DND-41 (cell line): Measurements from ENCODE around the gene ADORA2A.

Experiments used
- ATAC-seq: fragments of 200-7000 bp; cut with Tn5 transposase; 3 replicates; pipeline ENCODE4 v1.9.1; 2021; ENCODE audit warnings: low read depth; ENCODE audit not compliant: insufficient read depth
- DNase-seq: peaks from one replicate; pipeline ENCODE4 v3.0.0-alpha.2; 2020
- H2AFZ ChIP-seq: 2 replicates; pipeline ENCODE4 v1.6.0; 2012; ENCODE audit warnings: low read depth, low read length
- H3K27ac ChIP-seq: 2 replicates; pipeline ENCODE4 v1.5.1; 2012; ENCODE audit warnings: low read length, inconsistent platforms
- H3K27me3 ChIP-seq: fragments of 200-600 bp; sonication (generic); 2 replicates; pipeline ENCODE4 v1.6.0; 2012; ENCODE audit warnings: low read length, mild to moderate bottlenecking, inconsistent platforms; ENCODE audit not compliant: insufficient read depth, poor library complexity
- H3K36me3 ChIP-seq: 2 replicates; pipeline ENCODE4 v1.5.1; 2012; ENCODE audit warnings: low read length, inconsistent platforms; ENCODE audit not compliant: insufficient read depth
- H3K4me1 ChIP-seq: 2 replicates; pipeline ENCODE4 v1.5.1; 2012; ENCODE audit warnings: mild to moderate bottlenecking, low read length; ENCODE audit not compliant: insufficient read depth
- H3K4me2 ChIP-seq: 2 replicates; pipeline ENCODE4 v1.6.0; 2012; ENCODE audit warnings: mild to moderate bottlenecking, moderate library complexity, low read length, inconsistent platforms; ENCODE audit not compliant: insufficient read depth
- H3K4me3 ChIP-seq, 2 experiments: fragments of 200-600 bp in 1 of 2; shearing (Covaris generic) in 1 of 2; 2 replicates each; pipeline ENCODE4 v1.5.1; 2012 to 2016; ENCODE audit warnings: inconsistent platforms in 2 of 2, low read length in 2 of 2, mild to moderate bottlenecking in 2 of 2, low read depth in 1 of 2, moderate library complexity in 1 of 2
- H3K79me2 ChIP-seq: 2 replicates; pipeline ENCODE4 v1.6.0; 2012; ENCODE audit warnings: low read length, inconsistent platforms; ENCODE audit not compliant: insufficient read depth
- H3K9ac ChIP-seq: 2 replicates; pipeline ENCODE4 v1.6.0; 2012; ENCODE audit warnings: low read depth, mild to moderate bottlenecking, inconsistent platforms, low read length, moderate library complexity
- H3K9me3 ChIP-seq: 2 replicates; pipeline ENCODE4 v1.5.1; 2012; ENCODE audit warnings: low read length, moderate library complexity, mild to moderate bottlenecking, inconsistent platforms; ENCODE audit not compliant: insufficient read depth, severe bottlenecking
- H4K20me1 ChIP-seq: 2 replicates; pipeline ENCODE4 v1.6.0; 2012; ENCODE audit warnings: low read length; ENCODE audit not compliant: insufficient read depth
- CTCF ChIP-seq: IDR thresholded peaks from 2 replicates; pipeline ENCODE4 v1.5.1; 2012; ENCODE audit warnings: borderline replicate concordance, low read length, moderate library complexity, mild to moderate bottlenecking; ENCODE audit not compliant: poor library complexity, severe bottlenecking; ENCODE audit errors: extremely low read depth
- EZH2 ChIP-seq: IDR thresholded peaks from 3 replicates; pipeline ENCODE4 v1.6.1; 2012; ENCODE audit warnings: borderline replicate concordance, low read depth, mild to moderate bottlenecking, moderate library complexity, low read length, inconsistent platforms; ENCODE audit not compliant: severe bottlenecking

Gene ADORA2A

GRCh38 chr22:24408630-24409029, 18.8 kb upstream of the ADORA2A start:
- H3K36me3 ChIP-seq, result peaks cover 67% of the 10 kb centered on the region
- H3K27ac ChIP-seq, result no peak overlapping the region
- no peak overlapping the region for H3K4me3 ChIP-seq
- peaks cover 19% of the 10 kb centered on the region; the same call in 1 of the 2 replicates for H4K20me1 ChIP-seq
- ATAC-seq (no peak), DNase-seq (no peak)
- no peaks in the 10 kb centered on the region for H3K27me3 ChIP-seq
- H3K9me3 ChIP-seq, result no peaks in the 10 kb centered on the region
- H3K9ac ChIP-seq, result no peak overlapping the region
- TF ChIP-seq CTCF (no peak), EZH2 (no peak)
- H3K79me2 ChIP-seq, result peaks cover 2% of the 10 kb centered on the region; the same call in 1 of the 2 replicates
- H3K4me2 ChIP-seq, result no peak overlapping the region
- no peak overlapping the region for H2AFZ ChIP-seq
- no peaks in the 10 kb centered on the region for H3K4me1 ChIP-seq

- peaks cover 67% of the 10 kb centered on the region for H3K36me3 ChIP-seq
- no peak for TF ChIP-seq CTCF
- TF ChIP-seq EZH2, result no peak
Measured at GRCh38 chr22:24409707-24410106, 17.7 kb upstream of the ADORA2A start.

GRCh38 chr22:24410110-24410856, 17.1 kb upstream of the ADORA2A start:
- Histone ChIP-seq H3K27ac (0 out of 2 replicates have a peak overlapping the region, but pooled peaks have one; percentile 15), H3K4me3 (no peak overlapping the region), H2AFZ (no peak overlapping the region), H3K79me2 (peaks cover 2% of the 10 kb centered on the region; the same call in 1 of the 2 replicates), H3K9me3 (no peaks in the 10 kb centered on the region), H3K36me3 (peaks cover 67% of the 10 kb centered on the region), H3K27me3 (no peaks in the 10 kb centered on the region), H3K4me2 (no peak overlapping the region), H3K9ac (no peak overlapping the region), H4K20me1 (peaks cover 14% of the 10 kb centered on the region; the same call in 1 of the 2 replicates), H3K4me1 (no peaks in the 10 kb centered on the region)
- ATAC-seq (peak; percentile 47), DNase-seq (peak; percentile 10)
- TF ChIP-seq EZH2 (no peak), CTCF (no peak)

More at GRCh38 chr22:24409707-24410106, 17.7 kb upstream of the ADORA2A start:
- ATAC-seq, result no peak
- Histone ChIP-seq H3K4me3 (no peak overlapping the region), H3K9me3 (no peaks in the 10 kb centered on the region), H2AFZ (no peak overlapping the region), H3K79me2 (peaks cover 2% of the 10 kb centered on the region; the same call in 1 of the 2 replicates), H3K4me1 (no peaks in the 10 kb centered on the region), H4K20me1 (peaks cover 18% of the 10 kb centered on the region; the same call in 1 of the 2 replicates), H3K4me2 (no peak overlapping the region), H3K27ac (no peak overlapping the region), H3K27me3 (no peaks in the 10 kb centered on the region), H3K9ac (no peak overlapping the region)
- DNase-seq, result no peak
